ENCODE data around the gene RNF220. TPM values are rescaled to one million over a fixed set of nuclear protein-coding genes. Genes with fewer than 3 reads are reported as not detected.

RNF220 gene
- total and polyA plus RNA-seq, 9 donors: 54.5 to 63.4 (median 56.7) TPM

GRCh38 chr1:44521378-44522080 is 116.5 kb downstream of the RNF220 start:
- Histone ChIP-seq H3K4me3 (ENCODE audit: low read length) (no peak overlapping the region), H3K27me3 (ENCODE audit: control insufficient read depth, insufficient read depth, low read length) (peaks cover 28% of the 10 kb centered on the region), H3K4me1 (ENCODE audit: control insufficient read depth, insufficient read depth, low read length) (peaks cover 7% of the 10 kb centered on the region), H3K9me3 (replicated peaks; ENCODE audit: control insufficient read depth, low read depth, low read length) (no peaks in the 10 kb centered on the region), H3K36me3 (ENCODE audit: control insufficient read depth, insufficient read depth, low read length) (no peaks in the 10 kb centered on the region), H3K27ac (ENCODE audit: low read length) (no peak overlapping the region)
- no peak for DNase-seq
- WGBS (ENCODE audit: insufficient coverage): 100% methylated on average over 2 of the region's 5 CpGs

GRCh38 chr1:44523593-44524591 is 118.8 kb downstream of the RNF220 start:
- no peaks in the 10 kb centered on the region for H3K36me3 ChIP-seq (ENCODE audit: control insufficient read depth, insufficient read depth, low read length)
- peaks cover 7% of the 10 kb centered on the region for H3K4me1 ChIP-seq (ENCODE audit: control insufficient read depth, insufficient read depth, low read length)
- no peaks in the 10 kb centered on the region for H3K9me3 ChIP-seq (replicated peaks; ENCODE audit: control insufficient read depth, low read depth, low read length)
- H3K27ac ChIP-seq (ENCODE audit: low read length): no peak overlapping the region
- 27% methylated on average over 10 of the region's 23 CpGs for WGBS (ENCODE audit: insufficient coverage)
- peaks cover 23% of the 10 kb centered on the region for H3K27me3 ChIP-seq (ENCODE audit: control insufficient read depth, insufficient read depth, low read length)
- H3K4me3 ChIP-seq (ENCODE audit: low read length): no peak overlapping the region
- DNase-seq: peak; percentile 39

- Histone ChIP-seq H3K27me3 (ENCODE audit: control insufficient read depth, insufficient read depth, low read length) (peaks cover 23% of the 10 kb centered on the region), H3K27ac (ENCODE audit: low read length) (no peak overlapping the region), H3K4me3 (ENCODE audit: low read length) (no peak overlapping the region), H3K9me3 (replicated peaks; ENCODE audit: control insufficient read depth, low read depth, low read length) (no peaks in the 10 kb centered on the region), H3K4me1 (ENCODE audit: control insufficient read depth, insufficient read depth, low read length) (peaks cover 7% of the 10 kb centered on the region), H3K36me3 (ENCODE audit: control insufficient read depth, insufficient read depth, low read length) (no peaks in the 10 kb centered on the region)
- WGBS (ENCODE audit: insufficient coverage): 20% methylated on average over 7 of the region's 20 CpGs
- DNase-seq: no peak
Measured at GRCh38 chr1:44524655-44525500, 119.8 kb downstream of the RNF220 start.

GRCh38 chr1:44526295-44527073 is 121.4 kb downstream of the RNF220 start:
- Histone ChIP-seq H3K27ac (ENCODE audit: low read length) (no peak overlapping the region), H3K4me1 (ENCODE audit: control insufficient read depth, insufficient read depth, low read length) (peaks cover 7% of the 10 kb centered on the region), H3K27me3 (ENCODE audit: control insufficient read depth, insufficient read depth, low read length) (peaks cover 23% of the 10 kb centered on the region), H3K36me3 (ENCODE audit: control insufficient read depth, insufficient read depth, low read length) (no peaks in the 10 kb centered on the region), H3K4me3 (ENCODE audit: low read length) (no peak overlapping the region), H3K9me3 (replicated peaks; ENCODE audit: control insufficient read depth, low read depth, low read length) (no peaks in the 10 kb centered on the region)
- 96% methylated on average over 4 of the region's 4 CpGs for WGBS (ENCODE audit: insufficient coverage)
- DNase-seq: no peak

GRCh38 chr1:44531785-44532566 is 126.9 kb downstream of the RNF220 start:
- no peak for DNase-seq
- H3K27me3 ChIP-seq (ENCODE audit: control insufficient read depth, insufficient read depth, low read length): peaks cover 5% of the 10 kb centered on the region
- WGBS (ENCODE audit: insufficient coverage): no CpG with 5 or more reads among the region's 4 CpGs
- no peaks in the 10 kb centered on the region for H3K9me3 ChIP-seq (replicated peaks; ENCODE audit: control insufficient read depth, low read depth, low read length)
- no peaks in the 10 kb centered on the region for H3K4me1 ChIP-seq (ENCODE audit: control insufficient read depth, insufficient read depth, low read length)
- H3K27ac ChIP-seq (ENCODE audit: low read length): no peak overlapping the region
- H3K4me3 ChIP-seq (ENCODE audit: low read length): no peak overlapping the region
- no peaks in the 10 kb centered on the region for H3K36me3 ChIP-seq (ENCODE audit: control insufficient read depth, insufficient read depth, low read length)

- no peak for DNase-seq
- Histone ChIP-seq H3K27me3 (ENCODE audit: control insufficient read depth, insufficient read depth, low read length) (peaks cover 5% of the 10 kb centered on the region), H3K27ac (ENCODE audit: low read length) (no peak overlapping the region), H3K4me3 (ENCODE audit: low read length) (no peak overlapping the region), H3K9me3 (replicated peaks; ENCODE audit: control insufficient read depth, low read depth, low read length) (no peaks in the 10 kb centered on the region), H3K36me3 (ENCODE audit: control insufficient read depth, insufficient read depth, low read length) (no peaks in the 10 kb centered on the region), H3K4me1 (ENCODE audit: control insufficient read depth, insufficient read depth, low read length) (no peaks in the 10 kb centered on the region)
- 41% methylated on average over 2 of the region's 3 CpGs for WGBS (ENCODE audit: insufficient coverage)
Measured at GRCh38 chr1:44532567-44532944, 127.5 kb downstream of the RNF220 start.

GRCh38 chr1:44534771-44535170 is 129.7 kb downstream of the RNF220 start:
- WGBS (ENCODE audit: insufficient coverage): 80% methylated on average over 1 of the region's 6 CpGs
- Histone ChIP-seq H3K9me3 (replicated peaks; ENCODE audit: control insufficient read depth, low read depth, low read length) (no peaks in the 10 kb centered on the region), H3K36me3 (ENCODE audit: control insufficient read depth, insufficient read depth, low read length) (no peaks in the 10 kb centered on the region)

GRCh38 chr1:44536357-44537209 is 131.5 kb downstream of the RNF220 start:
- DNase-seq: no peak
- H3K4me3 ChIP-seq (ENCODE audit: low read length): no peak overlapping the region
- H3K9me3 ChIP-seq (replicated peaks; ENCODE audit: control insufficient read depth, low read depth, low read length): no peaks in the 10 kb centered on the region
- H3K27ac ChIP-seq (ENCODE audit: low read length): no peak overlapping the region
- peaks cover 5% of the 10 kb centered on the region for H3K27me3 ChIP-seq (ENCODE audit: control insufficient read depth, insufficient read depth, low read length)
- no peaks in the 10 kb centered on the region for H3K4me1 ChIP-seq (ENCODE audit: control insufficient read depth, insufficient read depth, low read length)
- no peaks in the 10 kb centered on the region for H3K36me3 ChIP-seq (ENCODE audit: control insufficient read depth, insufficient read depth, low read length)
- 37% methylated on average over 7 of the region's 18 CpGs for WGBS (ENCODE audit: insufficient coverage)

More at GRCh38 chr1:44534771-44535170, 129.7 kb downstream of the RNF220 start:
- Histone ChIP-seq H3K27me3 (ENCODE audit: control insufficient read depth, insufficient read depth, low read length) (peaks cover 5% of the 10 kb centered on the region), H3K4me1 (ENCODE audit: control insufficient read depth, insufficient read depth, low read length) (no peaks in the 10 kb centered on the region), H3K4me3 (ENCODE audit: low read length) (no peak overlapping the region), H3K27ac (ENCODE audit: low read length) (no peak overlapping the region)
- no peak for DNase-seq
